GM18867 (cell line): ENCODE measurements around the gene VAMP1.
"Not testable (repeated sequence)": the region's sequence is repeated elsewhere in the genome, so short reads cannot be mapped to it uniquely, and the experiment has no call there.

Experiments
- ATAC-seq: cut with Tn5 transposase; IDR thresholded peaks from one replicate; pipeline ENCODE4 v1.9.1; 2021; ENCODE audit warnings: mild to moderate bottlenecking, moderate library complexity; ENCODE audit not compliant: unreplicated experiment

Gene VAMP1

DNA sequence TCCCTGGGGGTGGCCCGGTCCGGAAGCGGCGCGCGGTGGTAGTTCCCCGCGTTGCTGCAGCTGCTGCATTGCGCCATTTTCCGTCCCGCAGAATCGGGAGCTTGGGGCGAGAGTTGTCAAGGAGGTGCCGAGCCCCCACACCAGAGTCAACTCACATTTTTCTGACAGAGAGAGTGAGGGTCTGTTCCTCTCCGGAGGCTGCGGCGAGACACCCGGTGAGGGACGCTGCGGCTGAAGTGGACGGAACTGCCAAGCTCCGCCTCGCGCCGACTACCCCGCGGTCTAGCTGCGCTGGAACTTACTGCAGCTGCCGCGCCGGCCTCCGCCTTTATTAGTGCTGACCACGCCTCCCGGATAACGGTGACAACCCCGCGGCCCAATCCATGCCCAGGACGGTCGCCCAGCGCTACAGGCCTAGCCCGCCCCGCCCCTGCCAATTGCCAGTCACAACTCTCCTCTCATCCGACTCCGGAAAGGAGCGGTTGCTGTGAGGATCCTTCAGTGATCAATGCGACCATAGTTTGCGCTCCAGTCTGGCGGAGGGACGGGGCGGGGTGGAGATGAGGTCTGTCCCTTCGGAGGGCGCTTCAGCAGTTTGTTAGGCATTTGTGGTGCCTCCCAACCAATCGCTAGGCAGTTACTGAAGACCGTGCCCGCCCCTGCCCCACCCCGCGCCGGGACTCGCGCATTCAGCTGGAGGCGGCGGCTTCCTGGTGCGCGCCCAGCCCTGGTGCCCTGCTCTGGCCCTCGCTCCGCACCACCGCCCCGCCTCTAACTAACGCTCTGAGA, at the start of gene VAMP1:
Gene VAMP1, minus strand, starts transcription at position 303 of the 789 bp plus-strand sequence. Its CDS starts 146 bp downstream, at position 157.
- peak; percentile 85 for ATAC-seq

- no peak for ATAC-seq
Measured at GRCh38 chr12:6520186-6520585, 49.7 kb upstream of the VAMP1 start.

DNA sequence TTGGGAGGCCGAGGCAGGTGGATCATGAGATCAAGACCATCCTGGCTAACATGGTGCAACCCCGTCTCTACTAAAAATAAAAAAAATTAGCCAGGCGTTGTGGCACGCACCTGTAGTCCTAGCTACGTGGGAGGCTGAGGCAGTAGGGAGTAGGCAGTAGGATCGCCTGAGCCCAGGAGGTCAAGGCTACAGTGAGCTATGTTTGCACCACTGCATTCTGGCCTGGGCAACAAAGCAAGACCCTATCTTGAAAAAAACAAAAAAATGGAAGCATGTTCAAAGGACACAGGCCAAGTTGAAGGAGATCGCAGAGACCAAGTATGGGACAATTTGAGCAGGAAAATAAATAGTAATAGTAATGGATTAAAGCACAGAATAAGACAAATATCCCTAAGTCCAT, 37.6 kb upstream of the VAMP1 start:
- no peak for ATAC-seq

- ATAC-seq: no peak
Measured at GRCh38 chr12:6507102-6507998, 36.9 kb upstream of the VAMP1 start.

DNA sequence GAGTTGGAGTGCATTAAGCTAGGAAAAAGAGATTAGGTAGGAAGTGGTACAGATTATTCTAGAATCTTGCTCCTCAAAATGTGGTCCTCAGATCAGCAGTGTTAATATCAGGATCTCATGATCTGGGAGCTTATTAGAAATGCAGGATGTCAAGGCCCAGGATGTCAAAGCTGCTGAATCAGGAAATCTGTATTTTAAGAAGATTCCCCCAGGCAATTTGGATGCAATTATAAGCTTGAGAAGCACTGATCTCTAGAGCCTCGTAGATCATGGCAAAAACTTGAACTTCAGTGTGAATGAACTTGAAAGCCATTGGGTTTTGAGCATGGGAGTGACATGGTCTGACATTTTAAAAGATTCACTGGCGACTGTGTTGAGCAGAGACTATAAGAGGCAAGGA, 30.0 kb upstream of the VAMP1 start:
- no peak for ATAC-seq

DNA sequence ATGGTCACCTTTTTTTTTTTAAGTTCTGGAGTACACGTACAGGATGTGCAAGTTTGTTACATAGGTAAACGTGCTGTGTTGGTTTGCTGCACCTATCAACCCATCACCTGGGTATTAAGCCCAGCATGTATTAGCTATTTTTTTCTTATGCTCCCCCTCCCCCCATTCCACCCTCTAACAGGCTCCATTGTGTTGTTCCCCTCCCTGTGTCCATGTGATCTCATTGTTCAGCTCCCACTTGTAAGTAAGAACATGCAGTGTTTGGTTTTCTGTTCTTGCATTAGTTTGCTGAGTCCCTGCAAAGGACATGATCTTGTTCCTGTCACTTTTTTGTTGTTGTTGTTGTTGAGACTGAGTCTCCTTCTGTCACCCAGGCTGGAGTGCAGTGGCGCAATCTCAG, 26.8 kb upstream of the VAMP1 start:
- ATAC-seq: not testable (repeated sequence)

DNA sequence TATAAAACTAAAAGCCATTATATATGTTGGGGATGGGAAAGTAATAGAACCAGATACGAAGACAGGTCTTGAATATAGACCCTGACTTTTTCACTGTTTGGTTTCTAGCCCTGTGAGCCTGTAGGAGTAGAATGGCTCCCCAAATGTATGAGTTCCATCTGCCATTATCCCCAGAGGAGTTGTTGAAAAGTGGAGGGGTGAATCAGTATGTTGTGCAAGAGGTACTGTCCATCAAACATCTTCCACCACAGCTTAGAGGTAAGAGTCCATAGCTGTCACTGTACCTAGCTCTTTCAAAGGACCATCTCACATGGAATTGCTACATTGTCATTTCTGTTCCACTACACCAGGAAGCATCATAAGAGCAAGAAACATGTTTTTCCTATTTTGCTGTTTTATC, 24.5 kb upstream of the VAMP1 start:
- no peak for ATAC-seq

GRCh38 chr12:6494258-6494743, 23.8 kb upstream of the VAMP1 start:
- ATAC-seq: no peak

DNA sequence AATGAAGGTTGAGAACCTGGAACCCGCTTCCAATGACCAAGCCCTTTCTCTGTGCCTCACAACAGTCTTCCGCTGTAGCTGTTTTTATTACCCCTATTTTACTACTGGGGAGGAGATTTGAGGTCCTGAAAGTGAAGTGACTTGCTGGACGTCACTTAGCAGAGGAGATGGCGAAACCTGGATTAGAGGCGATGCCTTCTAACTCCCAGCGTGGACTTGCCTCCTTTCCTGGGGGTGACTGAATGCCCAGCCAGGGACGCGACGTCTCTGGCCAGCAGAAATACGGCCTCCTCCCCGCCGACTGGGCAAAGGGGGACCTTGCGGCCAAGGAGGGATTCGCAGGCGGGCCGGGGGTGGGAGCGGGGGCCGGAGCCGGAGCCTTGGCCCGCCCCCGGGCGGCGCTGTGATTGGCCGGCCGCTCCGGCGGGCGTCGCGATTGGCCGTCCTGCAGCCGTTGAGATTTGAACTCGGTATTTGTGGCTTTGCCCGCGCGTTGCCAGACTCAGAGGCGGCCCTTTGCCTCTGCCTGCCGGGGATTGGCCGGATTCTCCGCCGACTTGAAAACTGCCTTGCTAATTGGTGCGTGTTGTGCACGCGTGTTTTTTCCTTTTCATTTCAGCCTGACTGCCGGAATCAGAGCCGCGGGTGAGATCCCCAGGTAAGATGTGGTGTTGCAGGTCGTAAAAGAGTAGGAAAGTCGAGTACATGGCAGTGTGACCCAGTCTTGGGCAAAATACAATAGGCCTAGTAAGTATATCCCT, 23.2 kb upstream of the VAMP1 start, which contains the start of gene NCAPD2:
Gene NCAPD2, plus strand, starts transcription at position 606 of the 761 bp plus-strand sequence. CDS start 997 bp downstream, outside the sequence.
- ATAC-seq: peak; percentile 82

DNA sequence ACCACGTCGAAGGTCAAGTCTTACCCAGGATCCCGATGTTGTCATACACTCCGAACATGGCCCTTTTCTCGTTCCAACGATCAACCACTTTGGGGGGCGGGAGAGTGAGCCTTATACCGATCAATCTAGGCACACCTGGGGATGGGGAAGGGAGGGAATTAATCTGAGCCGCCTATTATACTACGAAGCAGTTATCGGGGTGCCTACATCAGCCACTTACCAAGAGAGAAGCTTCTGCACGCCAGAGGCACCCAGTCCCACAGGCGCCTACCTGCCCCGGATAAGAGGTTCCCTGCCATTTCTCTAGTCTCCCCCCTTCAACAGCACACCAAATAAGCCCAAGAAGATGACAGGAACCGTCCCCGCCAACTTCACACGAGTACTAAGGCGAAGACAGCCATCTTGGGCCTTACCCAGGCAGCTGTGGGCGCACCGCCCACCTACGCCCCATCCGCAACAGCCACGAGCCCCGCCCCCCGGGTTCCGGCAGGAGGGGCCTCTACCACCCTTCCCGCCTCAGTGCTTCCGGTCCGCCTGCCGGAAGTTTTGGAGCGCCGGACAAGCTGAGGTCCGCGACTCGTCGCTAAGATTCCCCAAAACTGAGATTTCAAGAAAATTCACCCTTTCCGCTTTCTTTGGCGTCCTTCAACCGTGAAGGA, 22.5 kb upstream of the VAMP1 start, which contains the start of gene MRPL51:
Gene MRPL51, minus strand, starts transcription at position 425 of the 659 bp plus-strand sequence. Its CDS starts 126 bp downstream, at position 299.
- ATAC-seq: peak; percentile 81

DNA sequence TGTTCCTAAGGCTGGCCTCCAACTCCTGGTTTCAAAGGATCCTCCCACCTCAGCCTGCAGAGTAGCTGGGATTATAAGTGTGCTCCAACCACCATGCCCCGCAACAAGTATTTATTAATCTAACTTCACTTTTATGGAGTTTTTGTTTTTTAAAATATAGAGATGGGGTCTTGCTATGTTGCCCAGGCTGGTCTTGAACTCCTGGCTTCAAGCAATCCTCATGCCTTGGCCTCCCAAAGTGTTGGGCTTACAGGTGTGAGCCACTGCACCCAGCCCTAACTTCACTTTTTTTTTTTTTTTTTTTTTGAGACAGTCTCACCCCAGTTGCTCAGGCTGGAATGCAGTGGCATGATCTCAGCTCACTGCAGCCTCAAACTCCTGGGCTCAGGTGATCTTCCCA, 20.2 kb upstream of the VAMP1 start:
- ATAC-seq: not testable (repeated sequence)

DNA sequence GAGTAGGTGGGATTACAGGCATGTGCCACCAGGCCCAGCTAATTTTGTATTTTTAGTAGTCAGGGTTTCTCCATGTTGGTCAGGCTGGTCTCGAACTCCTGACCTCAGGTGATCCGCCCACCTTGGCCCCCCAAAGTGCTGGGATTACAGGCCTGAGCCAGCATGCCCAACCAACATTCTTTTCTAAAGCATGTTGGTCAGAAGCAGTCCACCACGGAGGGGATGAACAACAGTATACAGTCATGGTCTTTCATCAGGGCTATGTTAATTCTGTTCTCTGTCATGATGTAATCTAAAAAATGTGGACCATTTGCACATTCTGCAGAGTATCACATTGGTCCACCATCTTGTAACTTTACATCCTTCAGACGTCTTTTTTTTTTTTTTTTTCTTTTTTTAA, 19.0 kb upstream of the VAMP1 start:
- ATAC-seq: no peak

- no peak for ATAC-seq
Measured at GRCh38 chr12:6488240-6488639, 17.8 kb upstream of the VAMP1 start.

DNA sequence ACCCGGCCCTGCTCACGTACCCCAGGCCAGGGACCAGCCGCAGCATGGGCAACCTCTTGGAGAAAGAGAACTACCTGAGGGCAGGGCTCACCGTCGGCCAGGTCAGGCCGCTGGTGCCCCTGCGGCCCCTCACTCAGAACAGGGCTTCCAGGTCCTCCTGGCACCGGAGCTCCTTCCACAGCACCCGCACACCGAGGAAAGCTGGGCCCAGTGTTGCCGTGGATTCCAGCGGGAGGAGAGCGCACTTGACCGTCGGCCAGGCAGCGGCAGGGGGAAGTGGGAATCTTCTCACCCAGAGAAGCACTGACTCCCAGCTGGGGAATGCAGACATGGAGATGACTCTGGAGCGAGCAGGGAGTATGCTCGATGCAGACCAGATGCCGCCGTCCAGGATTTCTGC, 7.9 kb upstream of the VAMP1 start:
- no peak for ATAC-seq

DNA sequence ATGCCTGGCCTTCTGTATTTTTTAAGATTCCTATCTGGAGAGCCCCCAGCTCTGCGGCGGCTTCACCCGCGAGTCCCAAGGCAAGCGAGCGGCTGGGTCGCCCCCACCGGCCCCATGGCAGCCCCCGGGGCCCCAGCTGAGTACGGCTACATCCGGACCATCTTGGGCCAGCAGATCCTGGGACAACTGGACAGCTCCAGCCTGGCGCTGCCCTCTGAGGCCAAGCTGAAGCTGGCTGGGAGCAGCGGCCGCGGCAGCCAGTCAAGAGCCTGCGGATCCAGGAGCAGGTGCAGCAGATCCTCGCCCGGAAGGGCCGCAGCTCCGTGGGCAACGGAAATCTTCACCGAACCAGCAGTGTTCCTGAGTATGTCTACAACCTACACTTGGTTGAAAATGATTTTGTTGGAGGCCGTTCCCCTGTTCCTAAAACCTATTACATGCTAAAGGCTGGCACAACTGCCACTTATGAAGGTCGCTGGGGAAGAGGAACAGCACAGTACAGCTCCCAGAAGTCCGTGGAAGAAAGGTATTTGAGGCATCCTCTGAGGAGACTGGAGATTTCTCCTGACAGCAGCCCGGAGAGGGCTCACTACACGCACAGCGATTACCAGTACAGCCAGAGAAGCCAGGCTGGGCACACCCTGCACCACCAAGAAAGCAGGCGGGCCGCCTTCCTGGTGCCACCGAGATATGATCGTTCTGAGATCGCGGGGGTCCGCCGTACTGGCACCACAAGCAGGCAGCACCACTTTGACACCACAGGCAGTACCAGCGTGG, 7.3 kb upstream of the VAMP1 start:
- ATAC-seq: not testable (repeated sequence)

- ATAC-seq: no peak
Measured at GRCh38 chr12:6476489-6476888, 6.0 kb upstream of the VAMP1 start.

DNA sequence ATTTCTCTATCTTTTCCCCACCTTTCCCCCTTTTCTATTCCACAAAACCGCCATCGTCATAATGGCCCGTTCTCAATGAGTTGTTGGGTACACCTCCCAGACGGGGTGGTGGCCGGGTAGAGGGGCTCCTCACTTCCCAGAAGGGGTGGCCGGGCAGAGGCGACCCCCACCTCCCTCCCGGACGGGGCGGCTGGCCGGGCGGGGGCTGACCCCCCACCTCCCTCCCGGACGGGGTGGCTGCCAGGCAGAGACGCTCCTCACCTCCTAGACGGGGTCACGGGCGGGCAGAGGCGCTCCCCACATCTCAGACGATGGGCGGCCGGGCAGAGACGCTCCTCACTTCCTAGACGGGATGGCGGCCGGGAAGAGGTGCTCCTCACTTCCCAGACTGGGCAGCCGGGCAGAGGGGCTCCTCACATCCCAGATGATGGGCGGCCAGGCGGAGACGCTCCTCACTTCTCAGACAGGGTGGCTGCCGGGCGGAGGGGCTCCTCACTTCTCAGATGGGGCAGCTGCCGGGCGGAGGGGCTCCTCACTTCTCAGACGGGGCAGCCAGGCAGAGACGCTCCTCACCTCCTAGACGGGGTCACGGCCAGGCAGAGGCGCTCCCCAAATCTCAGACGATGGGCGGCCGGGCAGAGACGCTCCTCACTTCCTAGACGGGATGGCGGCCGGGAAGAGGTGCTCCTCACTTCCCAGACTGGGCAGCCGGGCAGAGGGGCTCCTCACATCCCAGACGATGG, 4.9 kb upstream of the VAMP1 start:
- ATAC-seq: not testable (repeated sequence)

DNA sequence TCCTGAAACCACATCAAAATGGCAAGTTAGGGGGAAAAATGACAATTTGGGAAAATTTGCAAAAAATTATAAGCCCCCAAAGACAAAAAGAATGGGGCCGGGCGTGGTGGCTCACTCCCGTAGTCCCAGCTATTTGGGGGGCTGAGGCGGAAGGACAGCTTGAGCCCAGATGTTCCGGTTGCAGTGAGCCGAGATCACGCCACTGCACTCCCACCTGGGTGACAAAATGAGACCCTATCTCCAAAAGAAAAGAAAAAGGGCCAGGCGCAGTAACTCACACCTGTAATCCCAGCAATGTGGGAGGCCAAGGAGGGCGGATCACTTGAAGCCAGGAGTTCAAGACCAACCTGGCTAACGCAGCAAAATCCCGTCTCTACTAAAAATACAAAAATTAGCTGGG, 2.0 kb upstream of the VAMP1 start:
- ATAC-seq: no peak

- ATAC-seq: no peak
Measured at GRCh38 chr12:6471989-6472360, 1.5 kb upstream of the VAMP1 start.
